ENCODE measurements around the gene PCGF1. TPM values are rescaled to one million over a fixed set of nuclear protein-coding genes. Genes with fewer than 3 reads are reported as not detected.

PCGF1 gene
- total and polyA plus RNA-seq, 9 of the 15 experiments (the other 6 are each of a cell fraction or from before 2014, with no cell fraction given), result 20.3 to 45.7 (median 29.3) TPM

GRCh38 chr2:74507145-74507925 is at the start of gene PCGF1 (continued):
- TF ChIP-seq TEAD1 (CRISPR knock-in tag; IDR thresholded peaks at IDR 0.05), result 0 out of 4 replicates have a peak, but pooled peaks of 1 of the 2 experiments have one; percentile 45
- peak; percentile 75; the same call in 1 of the 2 replicates for TF ChIP-seq MTA3 (IDR thresholded peaks at IDR 0.05; ENCODE audit: borderline replicate concordance)
- TF ChIP-seq PPARD (CRISPR knock-in tag; IDR thresholded peaks at IDR 0.05), result no peak
- no peak for TF ChIP-seq MTA2 (IDR thresholded peaks at IDR 0.05; ENCODE audit: low read depth)
- TF ChIP-seq SMAD4 (CRISPR knock-in tag; conservative IDR thresholded peaks at IDR 0.05), result peak; percentile 66
- TF ChIP-seq CBFB (CRISPR knock-in tag; IDR thresholded peaks at IDR 0.05), result no peak
- no peak for TF ChIP-seq SRSF1 (IDR thresholded peaks at IDR 0.05; ENCODE audit: low read depth, low read length)
- TF ChIP-seq NEUROD1 (IDR thresholded peaks at IDR 0.05; ENCODE audit: borderline replicate concordance, low read depth, low read length, partially characterized antibody), result peak; percentile 23
- TF ChIP-seq JUND (IDR thresholded peaks at IDR 0.05; ENCODE audit: borderline replicate concordance, low read depth, low read length), result peak; percentile 45
- no peak for TF ChIP-seq JUND (tag; IDR thresholded peaks at IDR 0.05; ENCODE audit: borderline replicate concordance, low read depth, low read length)
- TF ChIP-seq ZNF121 (CRISPR knock-in tag; conservative IDR thresholded peaks at IDR 0.05), result no peak
- TF ChIP-seq KDM5B (IDR thresholded peaks at IDR 0.05; ENCODE audit: insufficient replicate concordance, low read depth, low read length), result peak; percentile 59
- peak; percentile 84 for TF ChIP-seq MYC (IDR thresholded peaks at IDR 0.05; ENCODE audit: low read depth, low read length)
- peak; percentile 82; the same call in 1 of the 2 replicates for TF ChIP-seq MYC (CRISPR knock-in tag; IDR thresholded peaks at IDR 0.05; ENCODE audit: borderline replicate concordance, low read depth)
- no peak; the same call in 1 of the 2 replicates for TF ChIP-seq CREB1 (IDR thresholded peaks at IDR 0.05)
- peak; percentile 71 for TF ChIP-seq CREB1 (CRISPR knock-in tag; IDR thresholded peaks at IDR 0.05)
- peak; percentile 82 for TF ChIP-seq POLR2G (IDR thresholded peaks at IDR 0.05; ENCODE audit: low read depth, low read length)
- peak in 1 of 2 experiments; percentile 59; a peak in 2 of 4 replicates for TF ChIP-seq CSDE1 (IDR thresholded peaks at IDR 0.05)

All from K562 (cell line).